Measurements from ENCODE around the gene RPL36A. TPM values are rescaled to one million over a fixed set of nuclear protein-coding genes. Genes with fewer than 3 reads are reported as not detected.

Gene RPL36A
- total and polyA plus RNA-seq, 2 of the 13 experiments (the other 11 are each of a cell fraction or from before 2014, with no cell fraction given), result 1,152 to 1,716 TPM

GRCh38 chrX:101411984-101412383, 21.2 kb downstream of the RPL36A start:
- ChIA-PET CTCF (ENCODE audit: low intra/inter-chr PET ratio, low total read pairs) (no interaction called here), POLR2A (no interaction called here)
- H3K36me3 ChIP-seq (replicated peaks in 1 of 2; ENCODE audit: control insufficient read depth in 1 of 2, insufficient read depth in 2 of 2, low read length in 2 of 2), result peaks cover 0 to 14% of the 10 kb centered on the region in 2 experiments; a peak in 3 of 5 replicates
- DNase-seq (ENCODE audit: low spot score) (no peak), ATAC-seq (no peak), FAIRE-seq (no peak)
- peaks cover 5% of the 10 kb centered on the region; the same call in 1 of the 2 replicates for H4K20me1 ChIP-seq (ENCODE audit: insufficient read depth, low read length)
- H3K27me3 ChIP-seq (ENCODE audit: control insufficient read depth in 1 of 2, insufficient read depth in 2 of 2, low read length in 2 of 2), result no peaks in the 10 kb centered on the region
- WGBS (ENCODE audit: low lambda C conversion rate), result 91% methylated on average over 6 of the region's 10 CpGs
- H3K9ac ChIP-seq (ENCODE audit: insufficient read depth, low read depth, low read length), result no peak overlapping the region
- H3K79me2 ChIP-seq (ENCODE audit: insufficient read depth, low read length), result peaks cover 40% of the 10 kb centered on the region
- H2AFZ ChIP-seq (ENCODE audit: low read length), result no peak overlapping the region
- no peak overlapping the region for H3K4me2 ChIP-seq (ENCODE audit: low read depth, low read length)
- H3K27ac ChIP-seq (ENCODE audit: extremely low read length, insufficient read depth, low read length), result no peak overlapping the region
- no peak for TF ChIP-seq HNRNPUL1 (IDR thresholded peaks at IDR 0.05; ENCODE audit: low read depth, low read length)
- no peak for TF ChIP-seq KLF6 (CRISPR knock-in tag; IDR thresholded peaks at IDR 0.05)
- no peak for TF ChIP-seq ZBTB4 (CRISPR knock-in tag; IDR thresholded peaks at IDR 0.05; ENCODE audit: borderline replicate concordance)
- no peak for TF ChIP-seq IRF2 (CRISPR knock-in tag; IDR thresholded peaks at IDR 0.05)
- no peak for TF ChIP-seq ZFP82 (CRISPR knock-in tag; IDR thresholded peaks at IDR 0.05; ENCODE audit: borderline replicate concordance)
- TF ChIP-seq KDM4B (CRISPR knock-in tag; IDR thresholded peaks at IDR 0.05), result no peak
- TF ChIP-seq MED1 (CRISPR knock-in tag; IDR thresholded peaks at IDR 0.05), result no peak
- intact Hi-C loops (cut with micrococcal nuclease; ENCODE audit: unreplicated experiment) (no loop called here), in situ Hi-C loops (cut with HindIII; ENCODE audit: extremely low pct_ligation_motif_present, low pct_unique_long_range_greater_than_20kb) (no loop called here)
- no peak overlapping the region for H3K4me3 ChIP-seq (replicated peaks in 1 of 3; ENCODE audit: insufficient read depth in 1 of 3, low read depth in 2 of 3, low read length in 3 of 3)
- BruUV-seq (replicated peaks), result no TSS peak
- H3K9me3 ChIP-seq (ENCODE audit: low read length), result no peaks in the 10 kb centered on the region
- H3K4me1 ChIP-seq (ENCODE audit: insufficient read depth, low read length), result peaks cover 8% of the 10 kb centered on the region
